ENCODE measurements around the gene BNC2.

BNC2 gene

GRCh38 chr9:16521868-16522411 is 348.5 kb downstream of the BNC2 start:
- DNase-seq (ENCODE audit: insufficient read length) (no peak), FAIRE-seq (peak; percentile 73)
- TF ChIP-seq TAF1 (IDR thresholded peaks at IDR 0.05; ENCODE audit: borderline replicate concordance, low read depth, low read length) (no peak), POLR2A (IDR thresholded peaks at IDR 0.05; ENCODE audit: low read depth, low read length) (no peak), POLR2AphosphoS5 (IDR thresholded peaks at IDR 0.05; ENCODE audit: low read depth, low read length) (no peak)

GRCh38 chr9:16519001-16519400 is 351.5 kb downstream of the BNC2 start:
- DNase-seq (ENCODE audit: insufficient read length) (no peak), FAIRE-seq (no peak)
- TF ChIP-seq TAF1 (IDR thresholded peaks at IDR 0.05; ENCODE audit: borderline replicate concordance, low read depth, low read length) (no peak), POLR2AphosphoS5 (IDR thresholded peaks at IDR 0.05; ENCODE audit: low read depth, low read length) (no peak), POLR2A (IDR thresholded peaks at IDR 0.05; ENCODE audit: low read depth, low read length) (no peak)

- no peak for TF ChIP-seq POLR2A (IDR thresholded peaks at IDR 0.05; ENCODE audit: low read depth, low read length)
- no peak for TF ChIP-seq TAF1 (IDR thresholded peaks at IDR 0.05; ENCODE audit: borderline replicate concordance, low read depth, low read length)
- TF ChIP-seq POLR2AphosphoS5 (IDR thresholded peaks at IDR 0.05; ENCODE audit: low read depth, low read length) = no peak
- FAIRE-seq = peak; percentile 5
- no peak for DNase-seq (ENCODE audit: insufficient read length)
Observed at GRCh38 chr9:16516891-16517290, 353.6 kb downstream of the BNC2 start.

GRCh38 chr9:16515879-16516301 is 354.6 kb downstream of the BNC2 start:
- DNase-seq (ENCODE audit: insufficient read length) = no peak
- FAIRE-seq = no peak
- TF ChIP-seq POLR2A (IDR thresholded peaks at IDR 0.05; ENCODE audit: low read depth, low read length) = no peak
- no peak for TF ChIP-seq TAF1 (IDR thresholded peaks at IDR 0.05; ENCODE audit: borderline replicate concordance, low read depth, low read length)
- no peak for TF ChIP-seq POLR2AphosphoS5 (IDR thresholded peaks at IDR 0.05; ENCODE audit: low read depth, low read length)

GRCh38 chr9:16515207-16515606 is 355.3 kb downstream of the BNC2 start:
- TF ChIP-seq TAF1 (IDR thresholded peaks at IDR 0.05; ENCODE audit: borderline replicate concordance, low read depth, low read length) (no peak), POLR2A (IDR thresholded peaks at IDR 0.05; ENCODE audit: low read depth, low read length) (no peak), POLR2AphosphoS5 (IDR thresholded peaks at IDR 0.05; ENCODE audit: low read depth, low read length) (no peak)
- DNase-seq (ENCODE audit: insufficient read length) (no peak), FAIRE-seq (no peak)

- FAIRE-seq (no peak), DNase-seq (ENCODE audit: insufficient read length) (no peak)
- TF ChIP-seq TAF1 (IDR thresholded peaks at IDR 0.05; ENCODE audit: borderline replicate concordance, low read depth, low read length) (no peak), POLR2AphosphoS5 (IDR thresholded peaks at IDR 0.05; ENCODE audit: low read depth, low read length) (no peak), POLR2A (IDR thresholded peaks at IDR 0.05; ENCODE audit: low read depth, low read length) (no peak)
Observed at GRCh38 chr9:16514131-16514530, 356.3 kb downstream of the BNC2 start.

GRCh38 chr9:16512281-16512680 is 358.2 kb downstream of the BNC2 start:
- TF ChIP-seq POLR2AphosphoS5 (IDR thresholded peaks at IDR 0.05; ENCODE audit: low read depth, low read length) = no peak
- DNase-seq (ENCODE audit: insufficient read length) (no peak), FAIRE-seq (no peak)

- FAIRE-seq = no peak
- TF ChIP-seq POLR2AphosphoS5 (IDR thresholded peaks at IDR 0.05; ENCODE audit: low read depth, low read length) (no peak), TAF1 (IDR thresholded peaks at IDR 0.05; ENCODE audit: borderline replicate concordance, low read depth, low read length) (no peak), POLR2A (IDR thresholded peaks at IDR 0.05; ENCODE audit: low read depth, low read length) (no peak)
- no peak for DNase-seq (ENCODE audit: insufficient read length)
Observed at GRCh38 chr9:16510482-16510881, 360.0 kb downstream of the BNC2 start.

GRCh38 chr9:16509997-16510396 is 360.5 kb downstream of the BNC2 start:
- FAIRE-seq = no peak
- TF ChIP-seq POLR2AphosphoS5 (IDR thresholded peaks at IDR 0.05; ENCODE audit: low read depth, low read length) (no peak), TAF1 (IDR thresholded peaks at IDR 0.05; ENCODE audit: borderline replicate concordance, low read depth, low read length) (no peak), POLR2A (IDR thresholded peaks at IDR 0.05; ENCODE audit: low read depth, low read length) (no peak)
- no peak for DNase-seq (ENCODE audit: insufficient read length)

- DNase-seq (ENCODE audit: insufficient read length) (no peak), FAIRE-seq (no peak)
- no peak for TF ChIP-seq POLR2A (IDR thresholded peaks at IDR 0.05; ENCODE audit: low read depth, low read length)
- no peak for TF ChIP-seq POLR2AphosphoS5 (IDR thresholded peaks at IDR 0.05; ENCODE audit: low read depth, low read length)
- TF ChIP-seq TAF1 (IDR thresholded peaks at IDR 0.05; ENCODE audit: borderline replicate concordance, low read depth, low read length) = no peak
Observed at GRCh38 chr9:16505199-16505598, 365.3 kb downstream of the BNC2 start.

- no peak for DNase-seq (ENCODE audit: insufficient read length)
- no peak for FAIRE-seq
- TF ChIP-seq POLR2A (IDR thresholded peaks at IDR 0.05; ENCODE audit: low read depth, low read length) (no peak), POLR2AphosphoS5 (IDR thresholded peaks at IDR 0.05; ENCODE audit: low read depth, low read length) (no peak), TAF1 (IDR thresholded peaks at IDR 0.05; ENCODE audit: borderline replicate concordance, low read depth, low read length) (no peak)
Observed at GRCh38 chr9:16501726-16502125, 368.7 kb downstream of the BNC2 start.

- DNase-seq (ENCODE audit: insufficient read length) (no peak), FAIRE-seq (no peak)
- TF ChIP-seq TAF1 (IDR thresholded peaks at IDR 0.05; ENCODE audit: borderline replicate concordance, low read depth, low read length) = no peak
- no peak for TF ChIP-seq POLR2AphosphoS5 (IDR thresholded peaks at IDR 0.05; ENCODE audit: low read depth, low read length)
- TF ChIP-seq POLR2A (IDR thresholded peaks at IDR 0.05; ENCODE audit: low read depth, low read length) = no peak
Observed at GRCh38 chr9:16501141-16501540, 369.3 kb downstream of the BNC2 start.

- no peak for FAIRE-seq
Observed at GRCh38 chr9:16500386-16500785, 370.1 kb downstream of the BNC2 start.

More at GRCh38 chr9:16500386-16500785, 370.1 kb downstream of the BNC2 start:
- no peak for DNase-seq (ENCODE audit: insufficient read length)
- TF ChIP-seq POLR2AphosphoS5 (IDR thresholded peaks at IDR 0.05; ENCODE audit: low read depth, low read length) (no peak), TAF1 (IDR thresholded peaks at IDR 0.05; ENCODE audit: borderline replicate concordance, low read depth, low read length) (no peak), POLR2A (IDR thresholded peaks at IDR 0.05; ENCODE audit: low read depth, low read length) (no peak)

All from GM12892 (cell line).